Measurements from ENCODE around the gene UNC50. TPM values are rescaled to one million over a fixed set of nuclear protein-coding genes. Genes with fewer than 3 reads are reported as not detected.

The UNC50 gene
- total RNA-seq, 4 donors from 2014 or later: 30.3 to 43.1 (median 30.5) TPM

DNA sequence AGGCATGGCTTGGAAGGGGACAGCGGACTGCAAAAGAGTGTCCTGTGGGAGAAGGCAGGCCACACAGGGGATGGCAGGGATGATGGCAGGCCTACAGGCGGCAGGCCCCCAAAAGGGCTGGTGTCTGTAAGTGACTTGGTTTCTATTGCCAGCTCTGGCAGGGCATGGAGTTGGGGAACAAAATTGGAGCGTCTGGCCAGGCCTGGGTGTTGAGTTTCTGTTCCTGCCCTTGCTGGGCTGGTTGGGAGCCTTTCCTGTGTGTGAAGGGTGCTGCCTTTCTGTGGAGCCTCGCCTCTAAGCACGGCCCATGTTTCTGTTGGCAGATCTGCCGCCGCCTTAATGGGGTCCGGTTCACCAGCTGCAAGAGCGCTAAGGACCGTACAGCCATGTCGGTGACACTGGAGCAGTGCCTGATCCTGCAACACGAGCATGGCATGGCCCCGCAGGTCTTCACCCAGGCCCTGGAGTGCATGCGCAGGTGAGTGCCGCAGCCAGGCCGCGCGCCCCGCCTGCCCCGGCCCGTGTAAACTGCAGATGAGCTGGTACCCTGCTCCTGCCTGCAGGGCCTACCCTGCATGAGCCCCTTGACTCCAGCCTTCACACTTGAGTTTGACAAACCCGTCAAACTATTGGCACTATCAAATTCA is 31.6 kb upstream of the UNC50 start:
- no peaks in the 10 kb centered on the region for H3K4me1 ChIP-seq
- intact Hi-C loops (cut with DNase I; ENCODE audit: low total_unique reads): loop anchor here (10.0 kb wide), 1 partner anchor 1892 kb away; no protein-coding TSS in a partner anchor
- no peak overlapping the region for H3K27ac ChIP-seq
- DNase-seq (no peak), ATAC-seq (no peak)
- peaks cover 0 to 25% of the 10 kb centered on the region in 2 donors for H3K36me3 ChIP-seq
- in situ Hi-C loops (cut with MboI; ENCODE audit: low sequenced_read_pairs in 4 of 4): no loop called here
- no peak overlapping the region for H3K4me3 ChIP-seq
- TF ChIP-seq POLR2A (IDR thresholded peaks at IDR 0.05): no peak
- TF ChIP-seq, protein P1, sequence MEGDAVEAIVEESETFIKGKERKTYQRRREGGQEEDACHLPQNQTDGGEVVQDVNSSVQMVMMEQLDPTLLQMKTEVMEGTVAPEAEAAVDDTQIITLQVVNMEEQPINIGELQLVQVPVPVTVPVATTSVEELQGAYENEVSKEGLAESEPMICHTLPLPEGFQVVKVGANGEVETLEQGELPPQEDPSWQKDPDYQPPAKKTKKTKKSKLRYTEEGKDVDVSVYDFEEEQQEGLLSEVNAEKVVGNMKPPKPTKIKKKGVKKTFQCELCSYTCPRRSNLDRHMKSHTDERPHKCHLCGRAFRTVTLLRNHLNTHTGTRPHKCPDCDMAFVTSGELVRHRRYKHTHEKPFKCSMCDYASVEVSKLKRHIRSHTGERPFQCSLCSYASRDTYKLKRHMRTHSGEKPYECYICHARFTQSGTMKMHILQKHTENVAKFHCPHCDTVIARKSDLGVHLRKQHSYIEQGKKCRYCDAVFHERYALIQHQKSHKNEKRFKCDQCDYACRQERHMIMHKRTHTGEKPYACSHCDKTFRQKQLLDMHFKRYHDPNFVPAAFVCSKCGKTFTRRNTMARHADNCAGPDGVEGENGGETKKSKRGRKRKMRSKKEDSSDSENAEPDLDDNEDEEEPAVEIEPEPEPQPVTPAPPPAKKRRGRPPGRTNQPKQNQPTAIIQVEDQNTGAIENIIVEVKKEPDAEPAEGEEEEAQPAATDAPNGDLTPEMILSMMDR (IDR thresholded peaks at IDR 0.05 in 4 of 5, conservative IDR thresholded peaks at IDR 0.05 in 1 of 5): no peak
- no peaks in the 10 kb centered on the region for H3K27me3 ChIP-seq
- H3K9me3 ChIP-seq: no peaks in the 10 kb centered on the region

DNA sequence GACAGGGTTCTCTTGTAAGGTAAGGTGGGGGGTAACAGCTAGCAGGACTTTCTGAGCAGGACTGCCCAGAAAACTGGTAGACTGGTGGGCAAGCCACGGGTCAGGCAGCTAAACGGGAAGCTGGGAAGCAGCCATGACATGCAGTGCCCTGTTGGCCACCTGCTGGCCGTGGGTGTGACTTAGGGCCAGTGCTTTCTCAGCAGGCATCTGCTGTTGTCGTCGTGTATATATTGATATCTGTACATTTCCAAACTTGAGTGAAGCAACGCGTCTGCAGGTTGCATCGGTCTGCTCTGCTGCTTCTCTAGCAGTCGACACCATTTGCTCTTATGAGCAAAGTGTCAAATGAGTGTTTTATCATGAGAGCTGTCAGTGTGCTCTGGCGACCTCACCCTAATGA is 31.1 kb upstream of the UNC50 start:
- no peaks in the 10 kb centered on the region for H3K9me3 ChIP-seq
- no peak overlapping the region for H3K4me3 ChIP-seq
- ATAC-seq: no peak
- DNase-seq: no peak
- intact Hi-C loops (cut with DNase I; ENCODE audit: low total_unique reads) (loop anchor here (10.0 kb wide), 1 partner anchor 1893 kb away; no protein-coding TSS in a partner anchor), in situ Hi-C loops (cut with MboI; ENCODE audit: low sequenced_read_pairs in 4 of 4) (no loop called here)
- H3K4me1 ChIP-seq: no peaks in the 10 kb centered on the region
- H3K27me3 ChIP-seq: no peaks in the 10 kb centered on the region
- H3K27ac ChIP-seq: no peak overlapping the region
- TF ChIP-seq, protein P1 (IDR thresholded peaks at IDR 0.05 in 4 of 5, conservative IDR thresholded peaks at IDR 0.05 in 1 of 5): no peak
- no peak for TF ChIP-seq POLR2A (IDR thresholded peaks at IDR 0.05)
- H3K36me3 ChIP-seq: peaks cover 0 to 26% of the 10 kb centered on the region in 2 donors

DNA sequence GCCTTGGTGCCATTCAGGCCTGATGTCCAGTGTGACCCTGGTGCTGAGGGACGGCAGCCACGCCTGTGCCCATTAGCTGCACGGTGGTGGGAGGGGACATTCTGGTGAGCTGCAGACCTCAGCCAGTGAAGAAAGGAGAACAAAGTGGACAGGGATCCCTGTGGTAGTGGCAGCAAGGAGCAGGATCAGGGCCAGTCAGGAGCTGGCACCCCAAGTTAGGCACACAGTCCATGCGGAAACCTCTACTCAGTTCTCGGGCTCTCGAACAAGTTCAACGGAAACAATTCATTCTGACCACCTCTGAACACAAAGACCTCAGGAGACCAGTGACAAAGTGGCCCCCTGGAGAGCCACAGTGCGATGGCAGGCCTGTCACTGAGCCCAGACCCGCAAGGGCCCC is 30.2 kb upstream of the UNC50 start:
- Histone ChIP-seq H3K27ac (no peak overlapping the region), H3K9me3 (no peaks in the 10 kb centered on the region), H3K4me3 (no peak overlapping the region), H3K27me3 (no peaks in the 10 kb centered on the region), H3K4me1 (no peaks in the 10 kb centered on the region), H3K36me3 (peaks cover 0 to 29% of the 10 kb centered on the region in 2 donors)
- no peak for DNase-seq
- no peak for ATAC-seq
- TF ChIP-seq, protein P1 (IDR thresholded peaks at IDR 0.05 in 4 of 5, conservative IDR thresholded peaks at IDR 0.05 in 1 of 5): no peak
- no peak for TF ChIP-seq POLR2A (IDR thresholded peaks at IDR 0.05)
- in situ Hi-C loops (cut with MboI; ENCODE audit: low sequenced_read_pairs in 4 of 4) (no loop called here), intact Hi-C loops (cut with DNase I; ENCODE audit: low total_unique reads) (loop anchor here (10.0 kb wide), 1 partner anchor 1893 kb away; no protein-coding TSS in a partner anchor)

DNA sequence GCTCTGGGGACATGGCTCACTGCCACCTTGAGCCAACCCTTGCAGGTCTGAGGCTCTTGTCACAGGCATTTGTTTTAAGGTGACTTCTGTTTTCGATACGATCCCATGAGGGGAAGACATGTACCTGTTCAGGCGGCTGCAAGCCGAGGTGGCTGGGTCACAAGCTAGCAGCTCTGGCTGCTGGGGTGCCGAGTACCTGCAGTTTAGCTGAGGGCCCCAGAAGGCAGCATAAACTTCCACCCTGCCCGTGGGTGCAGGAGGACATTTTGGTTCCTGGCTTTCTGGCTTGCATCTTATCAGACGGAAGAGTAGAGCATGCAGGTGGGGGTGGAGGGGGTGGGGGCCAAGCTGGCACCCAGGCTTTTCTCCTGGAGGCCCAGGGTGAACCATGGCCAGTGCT is 28.5 kb upstream of the UNC50 start:
- intact Hi-C loops (cut with DNase I; ENCODE audit: low total_unique reads): loop anchor here (10.0 kb wide), 1 partner anchor 1895 kb away; no protein-coding TSS in a partner anchor
- Histone ChIP-seq H3K36me3 (peaks cover 0 to 33% of the 10 kb centered on the region in 2 donors), H3K4me1 (no peaks in the 10 kb centered on the region), H3K4me3 (no peak overlapping the region), H3K9me3 (no peaks in the 10 kb centered on the region), H3K27ac (no peak overlapping the region), H3K27me3 (no peaks in the 10 kb centered on the region)
- in situ Hi-C loops (cut with MboI; ENCODE audit: low sequenced_read_pairs in 4 of 4): no loop called here
- no peak for TF ChIP-seq POLR2A (IDR thresholded peaks at IDR 0.05)
- TF ChIP-seq, protein P1 (IDR thresholded peaks at IDR 0.05 in 4 of 5, conservative IDR thresholded peaks at IDR 0.05 in 1 of 5): no peak
- ATAC-seq (no peak), DNase-seq (no peak)
